ENCODE results near the gene CD81. TPM values are rescaled to one million over a fixed set of nuclear protein-coding genes. Genes with fewer than 3 reads are reported as not detected.
A peak's percentile ranks its signal among the peaks of the same experiment; 100 is the strongest.

Gene CD81
- total and polyA plus RNA-seq, 2 donors (not counting 1 experiment from before 2014, with no cell fraction given) = 438 to 611 TPM

- TF ChIP-seq EZH2 (IDR thresholded peaks at IDR 0.05; ENCODE audit: low read length, missing control alignments) = no peak
- TF ChIP-seq CTCF (conservative IDR thresholded peaks at IDR 0.05 in 1 of 2, IDR thresholded peaks at IDR 0.05 in 1 of 2; ENCODE audit: low read depth in 1 of 2, low read length in 2 of 2) = no peak
- no peaks in the 10 kb centered on the region for H3K27me3 ChIP-seq (ENCODE audit: control insufficient read depth, insufficient read depth, low read length)
- H3K79me2 ChIP-seq (ENCODE audit: control insufficient read depth, insufficient read depth, low read length) = peaks cover 19% of the 10 kb centered on the region
- peak overlapping the region; percentile 93 for H3K4me2 ChIP-seq (ENCODE audit: extremely low read depth, insufficient read depth, low read length)
- peaks cover 21% of the 10 kb centered on the region for H3K36me3 ChIP-seq (ENCODE audit: control insufficient read depth, insufficient read depth, low read length)
- H4K20me1 ChIP-seq (ENCODE audit: control insufficient read depth, extremely low read depth, insufficient read depth, low read length) = no peaks in the 10 kb centered on the region
- H2AFZ ChIP-seq (ENCODE audit: low read length) = no peak overlapping the region
- no peak for DNase-seq (ENCODE audit: low read depth in 2 of 2)
- H3K9me3 ChIP-seq (ENCODE audit: control insufficient read depth, insufficient read depth, low read depth, low read length) = no peaks in the 10 kb centered on the region
- H3K4me1 ChIP-seq (ENCODE audit: control insufficient read depth, extremely low read depth, insufficient read depth, low read length) = peaks cover 16% of the 10 kb centered on the region
- H3K27ac ChIP-seq (ENCODE audit: insufficient read depth, low read length) = no peak overlapping the region
- peak overlapping the region in 2 of 4 experiments; percentile 64 to 96 for H3K4me3 ChIP-seq (replicated peaks in 1 of 4; ENCODE audit: control extremely low read depth in 1 of 4, insufficient read depth in 1 of 4, low read depth in 3 of 4, low read length in 4 of 4)
- no peak overlapping the region for H3K9ac ChIP-seq (ENCODE audit: insufficient read depth, low read length)
These were observed 25.0 kb downstream of the CD81 start for GRCh38 chr11:2402106-2402505.

GRCh38 chr11:2402890-2403645 lies 26.0 kb downstream of the CD81 start:
- Histone ChIP-seq H3K9me3 (ENCODE audit: control insufficient read depth, insufficient read depth, low read depth, low read length) (no peaks in the 10 kb centered on the region), H4K20me1 (ENCODE audit: control insufficient read depth, extremely low read depth, insufficient read depth, low read length) (no peaks in the 10 kb centered on the region), H3K4me2 (ENCODE audit: extremely low read depth, insufficient read depth, low read length) (no peak overlapping the region), H3K27me3 (ENCODE audit: control insufficient read depth, insufficient read depth, low read length) (no peaks in the 10 kb centered on the region), H3K9ac (ENCODE audit: insufficient read depth, low read length) (no peak overlapping the region), H2AFZ (ENCODE audit: low read length) (no peak overlapping the region), H3K36me3 (ENCODE audit: control insufficient read depth, insufficient read depth, low read length) (peaks cover 20% of the 10 kb centered on the region), H3K4me1 (ENCODE audit: control insufficient read depth, extremely low read depth, insufficient read depth, low read length) (peaks cover 16% of the 10 kb centered on the region), H3K79me2 (ENCODE audit: control insufficient read depth, insufficient read depth, low read length) (peaks cover 19% of the 10 kb centered on the region), H3K4me3 (replicated peaks in 1 of 4; ENCODE audit: control extremely low read depth in 1 of 4, insufficient read depth in 1 of 4, low read depth in 3 of 4, low read length in 4 of 4) (no peak overlapping the region), H3K27ac (ENCODE audit: insufficient read depth, low read length) (no peak overlapping the region)
- DNase-seq (ENCODE audit: low read depth in 2 of 2) = no peak
- no peak for TF ChIP-seq EZH2 (IDR thresholded peaks at IDR 0.05; ENCODE audit: low read length, missing control alignments)
- TF ChIP-seq CTCF (conservative IDR thresholded peaks at IDR 0.05 in 1 of 2, IDR thresholded peaks at IDR 0.05 in 1 of 2; ENCODE audit: low read depth in 1 of 2, low read length in 2 of 2) = no peak

- TF ChIP-seq CTCF (conservative IDR thresholded peaks at IDR 0.05 in 1 of 2, IDR thresholded peaks at IDR 0.05 in 1 of 2; ENCODE audit: low read depth in 1 of 2, low read length in 2 of 2) (no peak), EZH2 (IDR thresholded peaks at IDR 0.05; ENCODE audit: low read length, missing control alignments) (no peak)
- Histone ChIP-seq H3K9ac (ENCODE audit: insufficient read depth, low read length) (no peak overlapping the region), H3K36me3 (ENCODE audit: control insufficient read depth, insufficient read depth, low read length) (peaks cover 15% of the 10 kb centered on the region), H3K27ac (ENCODE audit: insufficient read depth, low read length) (no peak overlapping the region), H3K4me2 (ENCODE audit: extremely low read depth, insufficient read depth, low read length) (no peak overlapping the region), H3K27me3 (ENCODE audit: control insufficient read depth, insufficient read depth, low read length) (peaks cover 5% of the 10 kb centered on the region), H4K20me1 (ENCODE audit: control insufficient read depth, extremely low read depth, insufficient read depth, low read length) (no peaks in the 10 kb centered on the region), H3K4me1 (ENCODE audit: control insufficient read depth, extremely low read depth, insufficient read depth, low read length) (peaks cover 8% of the 10 kb centered on the region), H3K79me2 (ENCODE audit: control insufficient read depth, insufficient read depth, low read length) (peaks cover 19% of the 10 kb centered on the region), H2AFZ (ENCODE audit: low read length) (no peak overlapping the region), H3K4me3 (replicated peaks in 1 of 4; ENCODE audit: control extremely low read depth in 1 of 4, insufficient read depth in 1 of 4, low read depth in 3 of 4, low read length in 4 of 4) (no peak overlapping the region), H3K9me3 (ENCODE audit: control insufficient read depth, insufficient read depth, low read depth, low read length) (no peaks in the 10 kb centered on the region)
- DNase-seq (ENCODE audit: low read depth in 2 of 2) = no peak
These were observed 27.7 kb downstream of the CD81 start for GRCh38 chr11:2404735-2405196.
